Transverse colon (tissue), 4 donors: Measurements from ENCODE around the gene COL6A5.

Experiments used
- EP300 ChIP-seq: sonication (generic); formaldehyde crosslinking; IDR thresholded peaks from one replicate; pipeline ENCODE4 v1.6.1; 2017; ENCODE audit warnings: antibody characterized with exemption, low read depth
- POLR2A ChIP-seq: fragments of 450-650 bp; IDR thresholded peaks from one replicate; pipeline ENCODE4 v1.6.1; 2016; ENCODE audit warnings: antibody characterized with exemption, mild to moderate bottlenecking, moderate library complexity
- POLR2AphosphoS5 ChIP-seq, 3 donors: sonication (generic); formaldehyde crosslinking; IDR thresholded peaks; one replicate each; pipeline ENCODE4 v1.6.1; 2016; ENCODE audit warnings: antibody characterized with exemption in 3 of 3
- TF ChIP-seq, protein P1 (sequence below), 5 experiments: fragments of 200-600 bp in 3 of 5; fragments of 450-650 bp in 2 of 5; sonication (generic) in 3 of 5; IDR thresholded peaks; 1 replicate in 2 of 5; 2 replicates in 3 of 5; pipeline ENCODE4 v1.5.1; 2016 to 2017; ENCODE audit warnings: antibody characterized with exemption in 5 of 5, inconsistent platforms in 3 of 5, mild to moderate bottlenecking in 2 of 5, moderate library complexity in 1 of 5

DNA sequence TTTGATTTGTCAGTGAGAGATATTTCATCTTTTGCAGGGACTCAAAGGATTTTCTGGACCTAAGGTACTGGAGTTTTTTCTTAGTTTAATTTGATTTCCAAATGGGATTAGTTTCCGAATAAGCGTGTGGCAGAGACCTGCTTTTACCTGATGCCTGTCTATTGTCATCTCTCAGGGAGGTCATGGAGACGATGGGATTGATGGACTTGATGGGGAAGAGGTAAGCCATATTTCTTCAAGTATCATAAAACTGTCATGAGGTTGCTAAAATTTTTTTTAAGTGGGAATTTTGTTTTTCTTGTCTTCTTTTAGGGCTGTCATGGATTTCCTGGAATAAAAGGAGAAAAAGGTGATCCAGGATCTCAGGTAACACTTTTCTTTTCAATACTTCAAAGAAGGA lies 60.5 kb downstream of the COL6A5 start:
- TF ChIP-seq, protein P1, sequence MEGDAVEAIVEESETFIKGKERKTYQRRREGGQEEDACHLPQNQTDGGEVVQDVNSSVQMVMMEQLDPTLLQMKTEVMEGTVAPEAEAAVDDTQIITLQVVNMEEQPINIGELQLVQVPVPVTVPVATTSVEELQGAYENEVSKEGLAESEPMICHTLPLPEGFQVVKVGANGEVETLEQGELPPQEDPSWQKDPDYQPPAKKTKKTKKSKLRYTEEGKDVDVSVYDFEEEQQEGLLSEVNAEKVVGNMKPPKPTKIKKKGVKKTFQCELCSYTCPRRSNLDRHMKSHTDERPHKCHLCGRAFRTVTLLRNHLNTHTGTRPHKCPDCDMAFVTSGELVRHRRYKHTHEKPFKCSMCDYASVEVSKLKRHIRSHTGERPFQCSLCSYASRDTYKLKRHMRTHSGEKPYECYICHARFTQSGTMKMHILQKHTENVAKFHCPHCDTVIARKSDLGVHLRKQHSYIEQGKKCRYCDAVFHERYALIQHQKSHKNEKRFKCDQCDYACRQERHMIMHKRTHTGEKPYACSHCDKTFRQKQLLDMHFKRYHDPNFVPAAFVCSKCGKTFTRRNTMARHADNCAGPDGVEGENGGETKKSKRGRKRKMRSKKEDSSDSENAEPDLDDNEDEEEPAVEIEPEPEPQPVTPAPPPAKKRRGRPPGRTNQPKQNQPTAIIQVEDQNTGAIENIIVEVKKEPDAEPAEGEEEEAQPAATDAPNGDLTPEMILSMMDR (IDR thresholded peaks at IDR 0.05): no peak
- TF ChIP-seq POLR2A (no peak), EP300 (no peak), POLR2AphosphoS5 (IDR thresholded peaks at IDR 0.05) (no peak)
